ENCODE measurements around the gene GTPBP10.

Gene GTPBP10

DNA sequence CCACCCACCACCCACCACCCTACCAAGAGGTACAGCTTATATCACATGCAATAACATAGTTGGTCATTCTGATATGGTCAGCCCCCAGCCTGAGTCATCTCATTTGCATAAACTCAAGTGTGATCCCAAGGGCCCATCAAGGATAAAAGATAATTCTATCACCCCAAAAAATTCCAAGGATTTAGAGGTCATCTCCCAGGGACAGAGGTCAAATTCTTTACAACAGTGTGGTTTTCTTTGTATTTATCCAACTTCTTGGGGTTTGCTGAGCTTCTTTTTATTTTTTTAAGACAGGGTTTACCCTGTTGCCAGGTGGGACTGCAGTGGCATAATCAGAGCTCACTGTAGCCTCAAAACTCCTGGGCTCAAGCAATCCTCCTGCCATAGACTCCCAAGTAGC is 9.4 kb upstream of the GTPBP10 start:
- no peak for DNase-seq

DNA sequence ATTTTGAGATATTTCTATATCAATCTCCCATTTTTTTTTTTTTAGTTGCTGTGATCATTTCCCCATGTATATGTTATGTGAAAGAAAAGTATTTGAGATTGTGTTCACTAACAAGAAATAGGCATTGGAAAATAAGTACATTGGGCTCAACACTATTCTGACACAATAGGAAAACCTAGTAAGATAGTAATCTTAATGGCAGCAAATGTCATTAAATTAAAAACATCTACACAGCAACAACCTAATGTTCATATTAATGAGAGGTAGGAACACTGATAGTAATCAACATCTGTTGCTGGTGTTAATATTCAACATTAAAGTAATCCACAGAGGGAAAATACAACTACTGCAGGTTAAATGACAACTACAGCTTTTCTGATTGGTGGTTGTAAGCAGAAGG is 1.5 kb upstream of the GTPBP10 start:
- peaks cover 35% of the 10 kb centered on the region for H3K79me2 ChIP-seq (ENCODE audit: insufficient read depth, low read length)
- H3K9me3 ChIP-seq (ENCODE audit: insufficient read depth, low read length, severe bottlenecking): no peaks in the 10 kb centered on the region
- no peak overlapping the region for H3K4me2 ChIP-seq (ENCODE audit: insufficient read depth, low read length)
- TF ChIP-seq, protein P1, sequence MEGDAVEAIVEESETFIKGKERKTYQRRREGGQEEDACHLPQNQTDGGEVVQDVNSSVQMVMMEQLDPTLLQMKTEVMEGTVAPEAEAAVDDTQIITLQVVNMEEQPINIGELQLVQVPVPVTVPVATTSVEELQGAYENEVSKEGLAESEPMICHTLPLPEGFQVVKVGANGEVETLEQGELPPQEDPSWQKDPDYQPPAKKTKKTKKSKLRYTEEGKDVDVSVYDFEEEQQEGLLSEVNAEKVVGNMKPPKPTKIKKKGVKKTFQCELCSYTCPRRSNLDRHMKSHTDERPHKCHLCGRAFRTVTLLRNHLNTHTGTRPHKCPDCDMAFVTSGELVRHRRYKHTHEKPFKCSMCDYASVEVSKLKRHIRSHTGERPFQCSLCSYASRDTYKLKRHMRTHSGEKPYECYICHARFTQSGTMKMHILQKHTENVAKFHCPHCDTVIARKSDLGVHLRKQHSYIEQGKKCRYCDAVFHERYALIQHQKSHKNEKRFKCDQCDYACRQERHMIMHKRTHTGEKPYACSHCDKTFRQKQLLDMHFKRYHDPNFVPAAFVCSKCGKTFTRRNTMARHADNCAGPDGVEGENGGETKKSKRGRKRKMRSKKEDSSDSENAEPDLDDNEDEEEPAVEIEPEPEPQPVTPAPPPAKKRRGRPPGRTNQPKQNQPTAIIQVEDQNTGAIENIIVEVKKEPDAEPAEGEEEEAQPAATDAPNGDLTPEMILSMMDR (IDR thresholded peaks at IDR 0.05; ENCODE audit: borderline replicate concordance, extremely low read depth, low read length, poor library complexity, severe bottlenecking): no peak
- TF ChIP-seq EZH2 (IDR thresholded peaks at IDR 0.05; ENCODE audit: borderline replicate concordance, low read depth, low read length, severe bottlenecking): no peak
- H3K27ac ChIP-seq (ENCODE audit: low read length): no peak overlapping the region
- no peaks in the 10 kb centered on the region for H3K27me3 ChIP-seq (ENCODE audit: insufficient read depth, low read length, poor library complexity)
- no peak overlapping the region for H3K9ac ChIP-seq (ENCODE audit: low read depth, low read length)
- no peak overlapping the region for H3K4me3 ChIP-seq (ENCODE audit: low read depth in 1 of 2, low read length in 2 of 2)
- DNase-seq: no peak
- H3K4me1 ChIP-seq (ENCODE audit: insufficient read depth, low read length): peaks cover 29% of the 10 kb centered on the region
- H2AFZ ChIP-seq (ENCODE audit: low read depth, low read length): peak overlapping the region; percentile 80
- ATAC-seq (ENCODE audit: insufficient read depth, low read depth): no peak
- H4K20me1 ChIP-seq (ENCODE audit: insufficient read depth, low read length): peaks cover 4% of the 10 kb centered on the region; the same call in 1 of the 2 replicates
- H3K36me3 ChIP-seq (ENCODE audit: insufficient read depth, low read length): peaks cover 3% of the 10 kb centered on the region

More for the DNA sequence above, 9.4 kb upstream of the GTPBP10 start:
- no peak for ATAC-seq (ENCODE audit: insufficient read depth, low read depth)
- H2AFZ ChIP-seq (ENCODE audit: low read depth, low read length): no peak overlapping the region
- H3K9ac ChIP-seq (ENCODE audit: low read depth, low read length): no peak overlapping the region
- H3K36me3 ChIP-seq (ENCODE audit: insufficient read depth, low read length): no peaks in the 10 kb centered on the region
- no peaks in the 10 kb centered on the region for H3K79me2 ChIP-seq (ENCODE audit: insufficient read depth, low read length)
- H3K27me3 ChIP-seq (ENCODE audit: insufficient read depth, low read length, poor library complexity): no peaks in the 10 kb centered on the region
- H3K4me1 ChIP-seq (ENCODE audit: insufficient read depth, low read length): no peaks in the 10 kb centered on the region
- no peak overlapping the region for H3K4me2 ChIP-seq (ENCODE audit: insufficient read depth, low read length)
- no peak overlapping the region for H3K4me3 ChIP-seq (ENCODE audit: low read depth in 1 of 2, low read length in 2 of 2)
- TF ChIP-seq, protein P1 (IDR thresholded peaks at IDR 0.05; ENCODE audit: borderline replicate concordance, extremely low read depth, low read length, poor library complexity, severe bottlenecking): no peak
- no peak for TF ChIP-seq EZH2 (IDR thresholded peaks at IDR 0.05; ENCODE audit: borderline replicate concordance, low read depth, low read length, severe bottlenecking)
- H3K27ac ChIP-seq (ENCODE audit: low read length): no peak overlapping the region
- no peaks in the 10 kb centered on the region for H3K9me3 ChIP-seq (ENCODE audit: insufficient read depth, low read length, severe bottlenecking)
- H4K20me1 ChIP-seq (ENCODE audit: insufficient read depth, low read length): no peaks in the 10 kb centered on the region

- no peaks in the 10 kb centered on the region for H3K9me3 ChIP-seq (ENCODE audit: insufficient read depth, low read length, severe bottlenecking)
- peaks cover 42% of the 10 kb centered on the region for H3K79me2 ChIP-seq (ENCODE audit: insufficient read depth, low read length)
- H3K4me1 ChIP-seq (ENCODE audit: insufficient read depth, low read length): peaks cover 29% of the 10 kb centered on the region
- no peaks in the 10 kb centered on the region for H3K27me3 ChIP-seq (ENCODE audit: insufficient read depth, low read length, poor library complexity)
- peak overlapping the region; percentile 73 for H3K9ac ChIP-seq (ENCODE audit: low read depth, low read length)
- H4K20me1 ChIP-seq (ENCODE audit: insufficient read depth, low read length): peaks cover 6% of the 10 kb centered on the region; the same call in 1 of the 2 replicates
- no peak for DNase-seq
- H2AFZ ChIP-seq (ENCODE audit: low read depth, low read length): peak overlapping the region; percentile 80
- no peak for TF ChIP-seq EZH2 (IDR thresholded peaks at IDR 0.05; ENCODE audit: borderline replicate concordance, low read depth, low read length, severe bottlenecking)
- TF ChIP-seq, protein P1 (IDR thresholded peaks at IDR 0.05; ENCODE audit: borderline replicate concordance, extremely low read depth, low read length, poor library complexity, severe bottlenecking): no peak
- H3K36me3 ChIP-seq (ENCODE audit: insufficient read depth, low read length): peaks cover 3% of the 10 kb centered on the region
- ATAC-seq (ENCODE audit: insufficient read depth, low read depth): peak; percentile 9; the same call in 2 of the 3 replicates
- H3K27ac ChIP-seq (ENCODE audit: low read length): peak overlapping the region; percentile 83
- peak overlapping the region; percentile 24 to 67; a peak in 3 of 4 replicates for H3K4me3 ChIP-seq (ENCODE audit: low read depth in 1 of 2, low read length in 2 of 2)
- peak overlapping the region; percentile 66 for H3K4me2 ChIP-seq (ENCODE audit: insufficient read depth, low read length)
Measured at GRCh38 chr7:90345595-90346335, 751 bp upstream of the GTPBP10 start.
